Iris pigment epithelial cell (primary cell): ENCODE results near the gene BRD7.
A peak's percentile ranks its signal among the peaks of the same experiment; 100 is the strongest.
"Not testable (repeated sequence)": the region's sequence is repeated elsewhere in the genome, so short reads cannot be mapped to it uniquely, and the experiment has no call there.

ENCODE experiments used
- DNase-seq: peaks from one replicate; pipeline ENCODE4 v3.0.0-alpha.2; 2011; ENCODE audit warnings: low read depth

Gene BRD7

DNA sequence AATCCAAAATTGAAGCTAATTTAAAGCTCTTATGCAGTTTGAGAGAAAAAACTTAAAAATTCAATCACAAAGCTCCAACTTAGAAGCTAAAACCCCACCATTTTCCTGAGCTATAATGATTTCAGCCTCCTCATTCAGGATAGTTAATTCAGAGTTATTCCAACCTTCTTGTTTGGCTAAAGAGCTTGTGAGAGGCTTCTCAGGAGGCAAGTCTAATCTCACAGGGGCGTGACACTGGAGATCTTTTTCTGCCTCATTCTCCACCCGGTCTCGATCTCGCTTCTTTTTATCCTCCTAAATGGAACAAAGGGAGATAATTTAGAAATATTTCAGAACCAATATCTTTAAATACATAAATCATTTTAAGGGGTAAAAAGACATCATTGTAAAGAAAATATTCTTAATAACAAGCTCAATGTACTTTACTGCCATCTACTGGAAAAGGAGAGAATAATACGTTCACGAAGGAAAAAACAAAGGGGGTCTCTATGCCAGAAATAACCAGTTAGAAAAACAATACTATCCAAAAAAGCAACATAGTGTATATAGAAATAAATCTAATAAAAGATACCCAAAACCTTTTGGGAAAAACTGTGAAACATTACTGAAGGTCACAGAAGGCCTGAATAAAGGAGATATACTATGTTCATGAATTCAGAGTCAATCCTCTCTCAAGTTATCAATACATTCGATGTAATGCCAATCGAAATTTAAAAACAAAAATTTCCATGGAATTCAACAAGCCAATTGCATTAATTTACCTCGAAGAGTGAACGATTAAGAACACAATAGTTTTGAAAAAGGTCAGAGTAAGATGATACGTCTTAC is 13.9 kb downstream of the BRD7 start:
- no peak for DNase-seq

- DNase-seq, result no peak
These were observed 14.7 kb downstream of the BRD7 start for GRCh38 chr16:50354082-50354481.

DNA sequence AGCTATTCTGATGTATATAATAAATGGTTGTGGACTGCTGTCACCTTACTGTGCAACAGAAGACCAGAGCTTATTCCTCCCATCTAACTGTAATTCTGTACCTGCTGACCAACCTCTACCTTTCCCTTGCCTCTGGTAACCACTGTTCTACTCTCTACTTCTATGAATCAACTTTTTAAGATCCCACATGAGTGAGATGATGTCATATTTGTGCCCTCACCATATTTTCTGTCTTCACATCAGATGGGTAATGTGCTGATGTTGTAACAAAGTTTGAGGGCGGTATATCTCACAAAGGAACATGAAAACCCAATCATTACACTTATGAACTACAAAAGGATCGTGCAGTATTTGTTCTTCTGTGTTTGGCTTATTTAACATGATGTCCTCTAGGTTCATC is 16.8 kb downstream of the BRD7 start:
- DNase-seq, result no peak

GRCh38 chr16:50351116-50351515 is 17.7 kb downstream of the BRD7 start:
- no peak for DNase-seq

GRCh38 chr16:50345210-50345609 is 23.6 kb downstream of the BRD7 start:
- not testable (repeated sequence) for DNase-seq

- not testable (repeated sequence) for DNase-seq
These were observed 25.2 kb downstream of the BRD7 start for GRCh38 chr16:50343566-50343965.

DNA sequence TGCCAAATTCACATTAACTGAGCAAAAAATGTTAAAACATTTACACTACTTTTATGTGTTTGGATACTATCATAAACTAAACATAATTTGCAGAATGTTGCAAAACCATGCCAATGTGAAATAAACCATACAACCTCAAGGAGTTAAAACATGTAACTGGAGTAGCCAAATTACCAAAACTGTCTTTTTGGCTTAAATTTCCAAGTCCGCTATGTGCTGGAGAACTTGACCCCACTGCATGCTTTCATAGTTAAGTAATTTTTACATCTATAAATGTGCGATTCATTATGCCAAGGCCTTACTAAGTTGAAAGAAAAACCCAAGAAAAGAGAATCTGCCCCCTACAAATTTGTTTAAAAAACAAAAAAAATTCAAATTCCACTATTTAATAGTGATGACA is 28.2 kb downstream of the BRD7 start:
- peak; percentile 49 for DNase-seq

DNA sequence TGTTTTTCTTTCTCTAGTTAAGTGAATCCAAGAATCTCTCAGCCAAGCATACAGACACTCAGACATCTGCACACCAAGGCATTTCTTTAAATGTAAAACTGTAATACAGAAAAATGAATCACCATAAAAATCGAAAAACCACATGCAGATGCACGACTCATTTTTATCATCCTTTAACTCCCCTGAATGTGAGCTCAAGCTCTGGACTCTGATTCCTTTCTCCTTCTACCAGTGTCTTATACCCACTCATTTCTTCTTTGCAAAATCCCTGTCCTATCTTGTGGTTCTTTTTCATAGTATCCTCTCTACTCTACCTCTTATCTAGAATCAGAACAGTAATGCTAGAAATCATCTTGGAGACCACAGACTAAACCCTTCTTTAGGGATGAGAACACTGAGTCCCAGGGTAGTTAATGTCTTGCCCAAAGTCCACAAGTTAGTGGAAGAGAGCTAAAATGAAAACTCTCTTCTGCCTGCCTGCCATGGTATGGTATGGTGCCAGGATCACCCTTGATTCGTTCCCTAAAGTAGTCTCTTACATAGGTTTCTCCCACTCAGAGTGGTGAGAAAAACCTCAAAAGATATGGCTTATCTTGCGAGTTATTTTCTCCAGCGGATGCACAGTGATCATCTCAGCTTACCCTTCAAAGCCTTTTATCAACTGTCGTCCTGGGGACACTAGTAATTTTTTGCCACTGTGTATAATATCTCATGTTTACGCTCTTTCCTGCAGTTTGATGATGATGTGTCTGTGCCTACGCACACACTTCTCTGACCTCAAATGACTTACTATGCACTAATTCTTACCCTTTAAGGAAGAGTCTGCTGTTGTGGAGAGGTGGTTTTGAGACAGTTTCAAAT is 30.2 kb downstream of the BRD7 start:
- DNase-seq, result peak; percentile 25

DNA sequence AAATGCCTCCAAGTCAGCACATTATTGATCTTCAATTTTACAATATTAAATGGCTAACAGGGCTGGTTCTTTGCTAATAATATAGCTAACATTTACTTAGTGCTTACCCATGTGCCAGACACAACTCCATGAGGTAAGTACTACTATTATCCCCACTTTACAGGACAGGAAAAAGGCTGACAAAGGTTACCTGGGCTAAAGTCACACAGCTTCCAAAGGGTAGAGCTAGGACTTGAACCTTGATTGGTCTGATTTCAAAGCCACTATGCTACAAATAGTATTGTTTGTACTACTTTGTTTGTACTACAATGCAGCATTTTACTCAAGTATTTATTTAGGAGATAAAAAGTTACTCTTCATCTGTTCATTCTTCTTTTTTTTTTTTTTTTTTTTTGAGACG is 31.9 kb downstream of the BRD7 start:
- no peak for DNase-seq

DNA sequence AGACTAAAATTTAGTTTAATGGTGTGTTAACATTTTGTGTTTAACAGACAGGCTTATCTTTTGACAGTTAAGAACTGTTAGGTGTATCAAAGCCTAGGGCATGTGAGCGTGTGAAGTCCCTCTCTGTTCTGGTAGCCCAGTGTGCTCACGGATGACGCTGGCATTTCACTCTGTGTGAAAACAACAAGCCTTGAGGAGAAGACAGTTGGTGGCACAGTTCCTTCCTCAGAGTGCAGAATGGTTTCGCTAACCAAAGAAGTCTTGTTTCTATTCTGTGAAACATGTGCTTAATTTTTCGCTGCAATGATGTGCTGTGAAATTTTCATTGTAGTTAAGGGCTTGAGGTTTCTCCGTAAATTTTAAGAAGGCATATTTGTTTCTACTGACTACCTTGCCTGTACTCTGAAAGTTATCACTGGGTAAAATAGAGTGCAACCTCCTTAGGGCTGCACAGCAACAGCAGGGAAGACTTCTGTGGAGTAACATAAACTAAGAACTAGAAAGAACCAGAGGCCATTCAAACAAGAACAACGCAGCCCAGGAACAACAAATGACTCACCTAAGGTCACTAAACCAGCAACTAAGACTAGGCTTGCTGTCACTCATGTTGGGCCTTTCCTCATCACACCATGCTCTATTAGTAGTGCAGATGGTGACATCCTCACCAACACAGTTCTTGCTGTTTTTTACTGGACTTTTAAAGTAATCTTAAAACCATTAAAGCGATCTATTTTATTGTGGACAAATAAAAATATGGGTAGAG is 33.4 kb downstream of the BRD7 start:
- DNase-seq, result peak; percentile 75

DNA sequence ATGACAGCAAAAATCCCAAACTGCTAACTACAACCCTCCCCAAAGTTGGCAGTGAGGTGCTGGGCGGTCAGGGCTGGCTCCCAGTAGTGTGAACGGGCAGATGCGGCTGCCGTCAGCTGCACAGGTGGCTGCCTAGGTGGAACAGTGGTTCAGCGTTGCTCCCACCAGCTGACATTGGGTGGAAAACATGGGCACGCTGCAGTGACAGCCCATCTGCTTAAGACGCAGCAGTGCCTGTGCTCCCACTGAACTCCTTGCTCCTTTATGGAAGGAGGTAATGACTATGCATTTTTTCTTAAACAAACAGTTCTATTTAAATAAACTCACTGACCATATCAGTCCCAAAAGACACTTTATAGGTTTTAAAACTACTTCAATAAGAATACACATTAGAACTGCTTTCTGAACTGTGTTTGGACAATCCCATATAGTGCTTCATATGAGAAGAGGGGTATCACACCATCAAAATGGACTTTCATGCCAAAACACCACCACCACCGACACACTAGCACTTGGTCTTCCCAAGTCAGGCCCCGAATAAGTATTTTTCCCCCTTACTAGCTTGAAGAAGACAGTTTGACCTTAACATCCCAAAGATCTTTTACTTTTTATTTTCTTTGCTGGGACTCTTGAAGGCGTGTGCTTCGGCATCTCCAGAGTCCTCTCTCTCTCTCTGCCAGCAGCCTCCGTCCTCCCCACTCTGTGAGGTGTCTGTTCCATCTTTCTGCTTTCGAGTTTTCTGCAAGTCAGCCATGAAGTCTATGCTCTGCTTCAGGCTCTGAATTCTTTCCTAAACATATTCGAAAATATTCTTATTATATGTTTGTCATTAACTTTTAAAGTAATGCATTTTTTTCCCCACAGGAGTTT is 34.4 kb downstream of the BRD7 start:
- no peak for DNase-seq

- DNase-seq, result no peak
These were observed 36.2 kb downstream of the BRD7 start for GRCh38 chr16:50332599-50332998.

DNA sequence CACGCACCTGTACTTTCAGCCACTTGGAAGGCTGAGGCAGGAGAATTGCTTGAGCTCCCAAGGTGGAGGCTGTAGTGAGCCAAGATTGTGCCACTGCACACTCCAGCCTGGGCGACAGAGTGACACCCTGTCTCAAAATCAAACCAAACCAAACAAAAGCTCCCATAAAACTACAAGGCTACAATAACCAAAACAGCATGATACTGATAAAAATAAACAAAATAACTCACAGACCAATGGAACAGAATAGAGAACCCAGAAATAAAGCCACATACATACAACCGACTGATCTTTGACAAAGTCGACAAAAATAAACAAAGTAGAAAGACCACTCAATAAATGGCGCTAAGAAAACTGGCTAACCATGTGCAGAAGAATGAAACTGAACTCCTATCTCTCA is 37.2 kb downstream of the BRD7 start:
- no peak for DNase-seq

- no peak for DNase-seq
These were observed 39.2 kb downstream of the BRD7 start for GRCh38 chr16:50329446-50330189.

GRCh38 chr16:50326835-50327465 is 41.8 kb downstream of the BRD7 start:
- peak; percentile 60 for DNase-seq

GRCh38 chr16:50326264-50326663 is 42.5 kb downstream of the BRD7 start:
- no peak for DNase-seq

DNA sequence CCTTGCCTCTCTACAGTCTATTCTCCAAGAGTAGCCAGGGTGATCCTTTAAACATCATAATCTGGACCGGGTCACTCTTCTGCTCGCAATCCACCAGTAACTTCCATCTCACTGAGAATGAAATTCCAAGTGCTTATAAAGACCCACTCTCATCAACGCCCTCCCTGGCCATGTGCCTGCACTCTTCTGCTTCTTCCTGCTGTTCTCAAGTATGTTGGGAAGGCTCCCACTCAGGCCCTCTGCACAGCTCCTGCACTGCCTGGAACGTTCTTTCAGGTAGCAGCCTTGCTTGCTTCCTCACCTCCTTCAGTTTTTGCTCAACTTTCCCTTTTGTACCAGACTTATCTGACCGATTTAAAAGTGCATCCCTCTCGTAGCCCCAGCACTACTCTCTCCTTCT is 44.4 kb downstream of the BRD7 start:
- no peak for DNase-seq

GRCh38 chr16:50323335-50324011 is 45.3 kb downstream of the BRD7 start:
- DNase-seq, result peak; percentile 66

- DNase-seq, result no peak
These were observed 46.5 kb downstream of the BRD7 start for GRCh38 chr16:50322333-50322732.

GRCh38 chr16:50320310-50320709 is 48.5 kb downstream of the BRD7 start:
- no peak for DNase-seq
